NCI-H524 treated with DMSO at 0.1 percent for 48 hours (cell line): ENCODE results near the gene IZUMO1.
"Not testable (repeated sequence)": the region's sequence is repeated elsewhere in the genome, so short reads cannot be mapped to it uniquely, and the experiment has no call there.

Experiments used
- DNase-seq: peaks from one replicate; lab custom pipeline; 2025; lab: John Stamatoyannopoulos, UW

The IZUMO1 gene

DNA sequence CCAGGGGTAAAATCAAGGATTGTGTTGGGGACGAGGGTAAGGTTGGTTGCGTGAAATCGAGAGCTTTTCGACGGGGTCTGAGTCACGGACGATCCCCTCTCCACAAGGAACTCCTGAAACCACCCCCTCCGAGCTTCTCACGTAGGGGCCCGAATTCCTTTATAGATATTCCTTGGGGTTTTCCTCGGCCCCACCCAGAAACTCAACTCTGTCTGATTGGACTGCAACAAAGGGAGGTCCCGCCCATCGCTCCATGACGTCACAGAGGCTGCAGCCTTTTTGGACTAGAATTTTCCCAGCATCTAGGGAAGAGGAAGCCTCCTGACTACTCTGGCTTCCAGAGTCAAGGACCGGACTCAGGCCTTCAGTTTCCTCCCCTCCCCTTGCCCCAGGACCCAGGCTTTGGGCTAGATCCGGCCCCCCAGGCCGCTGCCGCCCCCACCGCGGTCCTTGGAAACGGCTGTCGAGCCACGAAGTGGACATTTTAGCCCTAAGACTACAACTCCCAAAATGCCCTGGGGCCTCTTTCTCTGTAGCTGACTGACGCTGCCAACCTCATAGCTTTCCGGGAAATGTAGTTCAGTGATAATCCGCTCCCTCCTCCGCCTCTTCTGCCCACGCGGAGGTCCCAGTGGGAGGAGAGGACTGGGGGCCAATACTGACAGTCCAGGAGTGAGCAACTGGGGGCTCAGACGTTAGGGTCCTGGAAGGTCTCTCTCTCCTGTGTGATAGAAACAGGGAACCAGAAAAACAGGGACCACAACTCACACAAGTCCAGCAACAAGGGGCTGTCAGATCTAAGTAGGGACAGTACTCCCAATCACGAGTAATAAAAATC is at the start of gene IZUMO1:
TSS of gene IZUMO1 (minus strand) at position 172 of the 838 bp plus-strand sequence. CDS start 1,050 bp downstream, outside the sequence.
- peak; percentile 73 for DNase-seq

DNA sequence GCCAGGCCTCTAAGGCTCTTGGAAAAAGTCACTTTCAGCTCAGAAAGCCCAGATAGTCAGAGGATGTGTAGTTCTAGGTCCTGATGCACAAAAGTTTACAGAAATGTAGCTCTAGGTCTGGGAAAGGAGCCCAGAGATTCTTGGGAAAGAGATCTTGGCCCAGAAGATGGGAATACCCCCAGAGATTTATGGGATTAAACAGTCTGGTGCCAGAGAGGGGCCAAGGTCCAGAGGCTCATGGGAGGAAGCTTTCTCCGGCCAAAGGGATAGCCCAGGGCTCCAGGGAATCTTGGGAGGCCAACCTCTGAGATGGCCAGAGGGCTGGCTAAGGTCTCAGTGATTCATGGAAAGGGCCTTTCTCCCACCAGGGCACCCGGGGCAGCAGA is 49.0 kb upstream of the IZUMO1 start:
- DNase-seq = no peak

DNA sequence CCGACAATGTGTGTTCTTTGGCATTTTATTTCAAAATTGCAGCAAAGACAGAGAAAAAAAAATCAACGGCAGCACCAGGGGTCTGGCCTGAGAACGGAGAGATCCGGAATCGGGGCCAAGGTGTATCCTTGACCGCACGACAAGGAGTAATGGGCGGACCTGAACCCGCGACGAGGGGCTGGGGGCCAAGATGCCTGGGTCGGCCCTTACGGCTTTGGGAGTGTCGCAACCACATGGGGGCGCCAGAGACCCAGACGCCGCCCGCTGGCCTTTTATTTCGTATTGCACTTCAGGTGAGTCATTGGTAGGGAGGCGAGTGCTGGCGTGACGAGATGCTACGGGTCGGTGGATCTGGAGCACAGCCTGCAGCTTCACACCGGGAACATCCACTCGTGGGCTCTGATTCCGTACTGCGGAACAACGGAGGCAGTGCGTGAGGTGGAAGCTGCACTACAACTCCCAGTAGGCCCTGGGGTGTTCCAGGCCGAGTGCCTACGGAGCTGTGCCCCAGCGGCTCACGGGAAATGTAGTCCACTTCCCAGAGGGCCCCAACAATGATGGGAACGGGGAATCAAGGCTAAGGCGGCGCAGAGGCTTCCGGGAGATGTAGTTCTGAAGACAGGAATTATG is 48.5 kb upstream of the IZUMO1 start:
- peak; percentile 60 for DNase-seq

DNA sequence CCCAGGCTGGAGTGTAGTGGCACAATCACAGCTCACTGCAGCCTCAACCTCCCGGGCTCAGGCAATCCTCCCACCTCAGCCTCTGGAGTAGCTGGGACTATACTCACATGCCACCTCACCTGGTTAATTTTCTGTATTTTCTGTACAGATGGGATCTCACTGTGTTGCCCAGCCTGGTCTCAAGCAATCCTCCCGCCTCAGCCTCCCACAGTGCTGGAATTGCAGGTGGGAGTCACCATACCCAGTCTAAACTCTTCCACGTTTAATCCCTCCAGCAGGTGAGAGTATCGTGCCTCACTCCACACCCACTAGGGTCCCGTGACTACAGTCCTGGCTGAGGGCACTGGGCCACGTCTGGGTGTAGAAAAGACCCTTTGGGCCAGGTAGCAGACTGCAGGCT is 47.6 kb upstream of the IZUMO1 start:
- DNase-seq = no peak

DNA sequence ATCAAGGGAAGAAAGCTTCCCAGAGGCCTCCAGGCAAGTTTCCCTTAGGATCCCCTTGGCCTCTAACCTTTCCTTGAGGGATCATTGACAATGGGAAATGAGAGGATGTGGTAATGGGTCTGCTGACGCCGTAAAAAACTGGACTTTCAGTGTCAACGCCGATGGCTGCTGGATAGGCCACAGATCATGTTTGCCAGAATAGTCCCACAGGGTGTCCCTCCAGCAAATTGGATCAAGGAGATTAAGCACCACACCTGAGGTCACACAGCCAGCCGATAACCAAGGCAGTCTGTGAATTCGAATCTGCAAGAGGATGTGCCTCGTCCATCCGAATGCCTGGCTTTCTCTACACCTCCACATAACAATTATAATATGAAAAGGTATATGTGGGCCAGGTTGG is 46.6 kb upstream of the IZUMO1 start:
- DNase-seq = no peak

DNA sequence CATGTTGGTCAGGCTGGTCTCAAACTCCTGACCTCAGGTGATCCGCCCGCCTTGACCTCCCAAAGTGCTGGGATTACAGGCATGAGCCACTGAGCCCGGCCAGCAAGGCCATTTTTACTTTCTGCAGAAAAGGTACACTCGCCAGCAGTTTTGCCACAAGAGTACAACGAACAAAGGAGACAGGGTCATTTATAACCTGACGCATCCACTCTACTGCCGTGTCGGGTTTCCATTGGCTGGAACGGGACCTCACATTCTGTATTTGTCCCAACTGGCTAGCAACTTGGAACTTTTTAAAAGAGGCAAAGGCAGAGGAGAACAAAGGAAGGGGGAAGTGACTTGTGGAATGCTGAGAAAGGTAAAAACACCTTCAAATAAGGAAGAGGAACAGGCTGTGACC is 40.6 kb upstream of the IZUMO1 start:
- DNase-seq = not testable (repeated sequence)

DNA sequence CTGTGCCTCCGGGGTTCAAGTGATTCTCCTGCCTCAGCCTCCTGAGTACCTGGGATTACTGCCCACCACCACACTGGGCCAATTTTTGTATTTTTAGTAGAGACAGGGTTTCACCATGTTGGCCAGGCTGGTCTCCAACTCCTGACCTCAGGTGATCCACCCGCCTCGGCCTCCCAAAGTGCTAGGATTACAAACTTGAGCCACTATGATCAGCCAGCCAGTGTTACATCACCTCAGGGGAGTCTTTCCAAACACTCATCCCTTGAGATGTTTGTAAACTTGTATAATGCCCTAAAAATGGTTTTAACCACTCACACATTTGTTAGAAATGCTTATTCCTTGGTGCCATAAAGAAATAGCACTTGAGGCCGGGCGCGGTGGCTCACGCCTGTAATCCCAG is 39.7 kb upstream of the IZUMO1 start:
- not testable (repeated sequence) for DNase-seq

DNA sequence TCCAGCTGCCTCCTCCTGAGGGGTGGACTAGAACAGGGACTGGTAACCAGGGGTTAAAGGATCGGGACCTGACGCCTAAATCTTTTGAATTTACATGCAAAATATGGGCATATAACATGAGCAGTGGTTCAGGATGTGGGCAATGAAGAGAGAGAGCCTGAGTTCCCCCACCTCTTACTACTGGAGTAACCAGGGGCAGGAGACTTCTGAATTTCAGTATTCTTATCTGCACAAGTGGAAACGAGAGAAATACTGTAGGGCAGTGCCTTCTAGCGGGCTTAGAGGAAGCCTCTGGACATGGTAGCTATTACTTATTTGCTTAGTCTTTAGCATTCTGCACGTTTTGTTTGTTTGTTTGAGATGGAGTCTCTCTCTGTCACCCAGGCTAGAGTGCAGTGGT is 37.8 kb upstream of the IZUMO1 start:
- no peak for DNase-seq

DNA sequence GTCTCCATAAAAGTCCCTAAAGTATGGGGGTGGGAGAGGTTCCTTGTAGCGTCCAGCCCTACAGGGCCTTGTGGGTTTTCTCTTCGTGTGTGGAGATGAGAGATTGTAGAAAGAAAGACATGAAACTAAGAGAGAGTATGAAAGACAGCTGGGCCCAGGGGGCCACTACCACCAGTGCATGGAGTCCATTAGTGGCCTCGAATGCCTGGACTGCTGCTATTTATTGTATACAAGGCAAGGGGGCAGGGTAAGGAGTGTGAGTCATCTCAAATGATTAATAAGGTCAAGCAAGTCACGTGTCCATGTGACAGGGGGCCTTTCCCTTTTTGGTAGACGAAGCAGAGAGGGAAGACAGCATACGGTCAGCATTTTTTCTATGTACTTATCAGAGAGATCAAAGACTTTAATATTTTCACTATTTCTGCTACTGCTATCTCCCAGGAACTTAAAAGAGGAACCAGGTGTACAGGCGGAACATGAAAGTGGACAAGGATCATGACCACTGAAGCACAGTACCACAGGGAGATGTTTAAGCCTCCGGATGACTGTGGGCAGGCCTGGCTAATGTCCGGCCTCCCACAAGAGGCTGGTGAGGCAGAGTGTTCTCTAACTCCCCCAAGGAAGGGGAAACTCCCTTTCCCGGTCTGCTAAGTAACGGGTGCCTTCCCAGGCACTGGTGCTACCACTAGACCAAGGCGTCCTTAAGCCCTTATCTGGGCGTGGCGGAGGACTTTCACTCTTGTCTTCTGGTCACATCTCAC is 34.1 kb upstream of the IZUMO1 start:
- no peak for DNase-seq

DNA sequence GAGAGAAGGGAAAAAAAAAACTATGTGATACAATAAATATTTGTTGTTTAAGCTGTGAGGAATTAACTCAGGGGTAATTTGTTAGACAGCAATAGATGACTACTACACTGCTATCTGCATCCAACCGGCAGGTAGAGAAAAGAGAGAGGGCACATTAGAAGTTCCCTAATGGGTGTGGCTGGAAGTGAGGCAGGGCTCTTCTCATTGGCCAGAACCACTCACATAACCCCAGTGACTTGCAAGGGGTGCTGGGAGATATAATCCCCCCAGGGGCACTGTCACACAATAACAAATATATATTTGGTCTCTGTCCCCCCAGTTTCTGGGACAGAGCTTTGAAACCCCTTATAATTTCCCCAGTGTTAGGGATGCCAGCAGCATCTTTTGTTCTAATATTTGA is 32.9 kb upstream of the IZUMO1 start:
- DNase-seq = no peak

DNA sequence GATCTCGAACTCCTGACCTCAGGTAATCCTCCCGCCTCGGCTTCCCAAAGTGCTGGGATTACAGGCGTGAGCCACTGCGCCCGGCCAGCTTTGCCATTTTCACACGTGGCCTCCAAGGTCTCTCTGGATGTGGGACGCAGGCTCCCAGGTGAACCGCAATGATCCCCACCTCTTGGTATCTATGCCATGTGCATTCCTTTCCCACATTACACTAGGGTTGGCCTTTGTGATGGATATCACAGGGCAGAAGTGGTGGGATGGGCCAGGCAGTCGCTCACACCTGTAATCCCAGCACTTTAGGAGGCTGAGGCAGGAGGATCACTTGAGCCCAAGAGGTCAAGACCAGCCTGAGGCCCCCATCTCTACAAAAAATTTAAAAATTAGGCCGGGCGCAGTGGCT is 31.0 kb upstream of the IZUMO1 start:
- no peak for DNase-seq

DNA sequence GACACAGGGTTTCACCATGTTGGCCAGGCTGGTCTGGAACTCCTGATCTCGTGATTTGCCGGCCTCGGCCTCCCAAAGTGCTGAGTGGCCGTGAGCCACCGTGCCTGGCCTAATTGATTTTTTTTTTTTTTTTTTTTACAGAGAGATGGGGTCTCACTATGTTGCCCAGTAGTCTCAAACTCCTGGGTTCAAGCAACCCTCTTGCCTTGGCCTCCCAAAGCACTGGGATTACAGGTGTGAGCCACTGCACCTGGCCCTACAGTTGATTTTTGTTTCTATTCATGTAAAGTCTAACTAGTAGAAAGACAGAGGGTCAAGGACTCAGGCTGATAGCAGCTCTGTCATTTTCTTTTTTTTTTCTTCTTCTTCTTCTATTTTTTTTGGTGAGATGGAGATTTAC is 30.4 kb upstream of the IZUMO1 start:
- no peak for DNase-seq

DNA sequence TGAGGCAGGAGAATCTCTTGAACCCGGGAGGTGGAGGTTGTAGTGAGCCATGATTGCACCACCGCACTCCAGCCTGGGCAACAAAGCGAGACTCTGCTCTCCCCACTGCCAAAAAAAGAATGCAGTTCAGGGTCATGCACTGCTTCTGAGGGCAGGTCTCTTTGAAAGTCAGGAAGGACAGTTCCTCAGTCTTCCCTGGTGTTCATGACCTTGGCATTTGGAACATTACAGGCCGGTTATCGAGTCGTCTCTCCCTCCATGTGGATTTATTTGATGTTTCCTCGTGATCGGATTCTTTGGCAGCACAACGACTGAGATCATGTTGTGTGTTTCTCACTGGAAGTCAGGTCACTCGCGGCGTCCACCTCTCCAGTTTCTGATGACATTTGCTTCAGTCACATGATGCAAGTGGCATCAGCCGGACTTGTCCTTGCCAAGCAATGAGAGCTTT is 25.8 kb upstream of the IZUMO1 start:
- no peak for DNase-seq

DNA sequence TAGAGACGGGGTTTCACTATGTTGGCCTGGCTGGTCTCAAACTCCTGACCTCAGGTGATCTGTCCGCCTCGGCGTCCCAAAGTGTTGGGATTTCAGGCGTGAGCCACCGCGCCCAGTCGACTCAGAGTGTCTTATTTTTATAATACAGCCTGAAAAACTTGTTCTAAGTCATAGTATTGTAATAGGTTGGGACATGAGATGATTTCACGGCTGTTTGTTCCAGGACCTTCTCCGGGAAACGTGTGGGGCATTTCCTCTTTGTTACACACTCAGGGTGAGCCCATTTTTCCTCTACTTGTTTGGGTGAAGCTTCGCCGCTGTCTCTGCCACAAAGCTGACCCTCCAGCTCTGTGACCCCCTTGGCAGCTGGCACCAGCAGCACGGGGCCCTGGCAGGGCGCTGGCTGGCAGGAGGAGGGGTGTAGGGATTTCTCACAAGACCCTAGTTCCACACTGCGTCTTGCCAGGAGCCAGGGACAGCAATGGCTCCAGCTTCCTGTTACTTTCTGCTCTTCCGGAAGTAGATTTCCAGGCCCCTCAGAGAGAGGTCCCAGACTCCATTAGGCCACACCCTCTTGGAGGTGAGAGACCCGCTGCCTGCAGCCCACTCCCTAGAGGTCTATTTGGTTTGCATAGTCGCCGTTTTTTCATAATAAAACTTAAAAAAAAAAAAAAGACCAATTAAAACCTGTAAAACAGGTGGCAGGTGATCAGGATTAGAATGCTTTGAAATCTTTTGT is 24.2 kb upstream of the IZUMO1 start:
- no peak for DNase-seq

DNA sequence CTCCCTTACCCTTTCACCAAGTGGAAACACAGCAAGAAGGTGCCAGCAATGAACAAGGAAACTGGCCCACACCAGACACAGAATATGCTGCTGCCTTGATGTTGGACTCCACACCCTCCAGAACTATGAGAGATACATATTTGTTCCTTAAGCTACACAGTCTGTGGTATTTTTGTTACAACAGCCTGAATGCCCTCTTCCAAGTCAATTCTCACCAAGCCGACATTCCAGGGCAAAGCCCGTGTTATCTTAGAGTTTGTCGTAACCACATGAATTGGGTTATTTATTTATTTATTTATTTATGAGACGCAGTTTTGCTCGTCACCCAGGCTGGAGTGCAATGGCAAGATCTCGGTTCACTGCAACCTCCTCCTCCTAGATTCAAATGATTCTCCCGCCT is 23.6 kb upstream of the IZUMO1 start:
- no peak for DNase-seq

DNA sequence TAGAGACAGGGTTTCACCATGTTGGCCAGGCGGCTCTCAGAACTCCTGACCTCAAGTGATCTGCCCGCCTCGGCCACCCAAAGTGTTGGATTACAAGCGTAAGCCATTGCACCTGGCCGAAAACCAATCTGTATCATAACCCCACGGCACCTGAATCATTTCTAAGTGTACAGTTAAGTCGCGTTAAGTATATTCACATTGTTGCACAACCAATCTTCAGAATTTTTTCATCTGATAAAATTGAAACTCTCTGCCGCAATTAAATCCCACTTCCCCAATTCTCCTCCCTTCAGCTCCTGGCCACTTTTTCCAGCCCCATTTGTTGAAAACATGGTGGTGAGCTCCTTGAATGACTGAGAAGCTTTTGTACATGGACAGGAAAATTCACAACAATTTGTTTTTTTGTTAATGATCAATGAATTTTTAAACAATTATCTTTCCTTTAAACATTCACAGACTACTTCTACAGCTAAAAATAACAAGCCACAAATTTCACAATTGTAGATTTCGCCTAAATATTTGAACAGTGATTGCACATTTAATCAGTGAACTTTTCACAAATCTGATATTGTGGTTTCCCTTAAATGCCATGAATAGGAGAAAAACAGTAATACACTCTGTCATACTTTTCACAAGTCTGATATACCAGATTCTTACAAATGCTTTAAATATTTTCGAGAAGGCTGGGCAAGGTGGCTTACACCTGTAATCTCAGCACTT is 22.4 kb upstream of the IZUMO1 start:
- DNase-seq = no peak

DNA sequence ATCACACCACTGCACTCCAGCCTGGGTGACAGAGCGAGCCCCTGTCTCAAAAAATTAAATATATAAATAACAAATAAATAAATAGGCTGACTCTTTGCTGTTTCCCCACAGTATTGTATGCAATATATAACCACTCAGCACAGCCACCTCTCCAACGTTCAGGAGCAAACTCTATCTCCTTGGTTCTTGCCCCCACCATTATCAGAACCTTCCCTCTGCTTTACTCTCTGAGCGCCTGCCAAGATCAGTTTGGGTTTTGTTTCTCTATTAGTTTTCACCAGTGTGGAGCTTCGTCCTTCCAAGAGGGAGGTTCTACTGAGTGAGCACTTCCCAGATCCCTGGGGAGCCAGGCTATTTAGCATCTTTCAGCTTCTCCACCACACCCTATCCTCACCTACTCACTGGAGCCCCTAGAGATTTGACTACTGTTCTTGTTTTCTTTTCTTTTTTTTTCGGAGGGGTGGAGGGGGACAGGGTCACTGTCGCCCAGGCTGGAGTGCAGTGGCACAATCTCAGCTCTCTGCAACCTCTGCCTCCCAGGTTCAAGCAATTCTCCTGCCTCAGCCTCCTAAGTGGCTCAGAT is 21.6 kb upstream of the IZUMO1 start:
- not testable (repeated sequence) for DNase-seq

DNA sequence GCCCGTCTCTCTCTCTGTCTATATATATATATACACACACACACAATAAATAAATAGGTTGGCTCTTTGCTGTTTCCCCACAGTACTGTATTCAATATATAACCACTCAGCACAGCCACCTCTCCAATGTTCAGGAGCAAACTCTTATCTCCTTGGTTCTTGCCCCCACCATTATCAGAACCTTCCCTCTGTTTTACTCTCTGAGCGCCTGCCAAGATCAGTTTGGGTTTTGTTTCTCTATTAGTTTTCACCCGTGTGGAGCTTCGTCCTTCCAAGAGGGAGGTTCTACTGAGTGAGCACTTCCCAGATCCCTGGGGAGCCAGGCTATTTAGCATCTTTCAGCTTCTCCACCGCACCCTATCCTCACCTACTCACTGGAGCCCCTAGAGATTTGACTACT is 19.1 kb upstream of the IZUMO1 start:
- DNase-seq = not testable (repeated sequence)

DNA sequence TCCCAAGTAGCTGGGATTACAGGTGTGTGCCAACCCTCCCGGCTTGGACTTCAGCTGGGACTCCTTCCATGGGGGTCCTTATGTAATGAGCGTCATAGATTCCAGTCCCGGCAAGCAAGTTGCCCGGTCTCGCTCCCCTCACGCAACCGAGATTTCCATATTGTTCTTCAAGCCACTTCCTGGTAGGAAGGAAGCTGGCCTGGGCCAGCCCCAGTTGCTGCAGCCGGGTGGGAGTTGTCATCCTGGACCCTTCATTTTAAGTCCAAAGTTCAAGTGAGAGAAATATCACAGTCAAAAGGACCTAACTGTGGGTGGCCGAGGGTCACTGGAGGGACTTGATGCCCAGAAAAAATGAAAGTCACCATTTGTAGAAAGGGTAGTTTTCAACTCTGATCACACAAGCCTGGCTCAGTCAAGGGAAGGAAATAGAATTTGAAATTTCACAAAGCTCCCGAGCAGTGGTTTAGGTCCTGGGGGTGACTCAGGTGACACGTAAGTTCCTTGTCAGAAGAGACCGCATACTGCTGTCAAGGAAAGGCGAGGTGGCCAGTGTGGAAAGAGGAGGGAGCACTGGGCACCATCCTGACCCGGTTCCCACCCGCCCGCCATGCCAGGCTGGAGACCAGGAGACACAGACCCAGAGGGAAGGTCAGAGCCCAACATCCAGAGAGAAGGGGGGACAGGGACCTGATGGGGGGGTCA is 13.9 kb upstream of the IZUMO1 start:
- DNase-seq = no peak

DNA sequence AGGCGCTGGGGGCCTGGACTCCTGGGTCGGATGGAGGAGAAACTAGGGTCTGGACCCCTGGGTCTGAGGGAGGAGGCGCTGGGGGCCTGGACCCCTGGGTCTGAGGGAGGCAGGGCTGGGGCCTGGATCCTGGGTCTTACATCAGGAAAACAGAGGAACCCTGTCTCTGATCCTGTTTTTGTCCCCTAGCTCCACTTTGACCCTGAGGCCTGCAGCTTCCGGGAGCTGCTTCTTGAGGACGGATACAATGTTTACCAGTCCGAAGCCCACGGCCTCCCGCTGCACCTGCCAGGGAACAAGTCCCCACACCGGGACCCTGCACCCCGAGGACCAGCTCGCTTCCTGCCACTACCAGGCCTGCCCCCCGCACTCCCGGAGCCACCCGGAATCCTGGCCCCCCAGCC is 11.0 kb upstream of the IZUMO1 start:
- no peak for DNase-seq
